PC-3 (cell line): ENCODE results near the gene FBXO31.

Experiments
- EZH2 ChIP-seq: fragments of 300-600 bp; sonication (generic); IDR thresholded peaks from one replicate; pipeline ENCODE4 v1.6.1; 2017; ENCODE audit warnings: antibody characterized with exemption, mild to moderate bottlenecking, low read length; ENCODE audit not compliant: unreplicated experiment
- TF ChIP-seq, protein P1 (sequence below): fragments of 300-600 bp; sonication (generic); conservative IDR thresholded peaks from 2 replicates; pipeline ENCODE4 v1.5.1; 2017; ENCODE audit warnings: antibody characterized with exemption, low read depth, mild to moderate bottlenecking, low read length

DNA sequence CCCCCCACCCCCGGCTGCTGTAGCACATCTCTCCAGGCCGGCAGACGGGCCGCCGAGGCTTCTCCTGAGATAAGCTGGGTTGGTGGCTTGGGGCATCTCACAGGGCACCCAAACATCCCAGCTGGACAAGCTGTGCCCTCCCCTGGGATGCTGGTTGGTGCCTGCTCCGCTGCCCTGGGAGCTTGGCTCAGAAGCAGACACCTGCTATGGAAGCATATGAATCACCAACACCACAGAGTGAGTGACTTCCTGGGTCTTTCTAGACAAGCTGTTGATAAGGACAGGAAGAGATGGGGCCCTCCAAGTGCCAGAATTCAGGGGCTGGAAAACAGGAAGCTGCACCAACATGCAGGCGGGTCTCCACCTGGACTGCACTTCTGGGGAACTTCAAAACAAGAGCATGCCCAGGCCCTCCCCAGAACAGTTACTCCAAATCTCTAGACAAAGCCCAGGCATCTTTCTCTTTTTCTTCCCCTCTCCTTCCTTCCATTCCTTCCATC lies 80.1 kb downstream of the FBXO31 start:
- TF ChIP-seq, protein P1, sequence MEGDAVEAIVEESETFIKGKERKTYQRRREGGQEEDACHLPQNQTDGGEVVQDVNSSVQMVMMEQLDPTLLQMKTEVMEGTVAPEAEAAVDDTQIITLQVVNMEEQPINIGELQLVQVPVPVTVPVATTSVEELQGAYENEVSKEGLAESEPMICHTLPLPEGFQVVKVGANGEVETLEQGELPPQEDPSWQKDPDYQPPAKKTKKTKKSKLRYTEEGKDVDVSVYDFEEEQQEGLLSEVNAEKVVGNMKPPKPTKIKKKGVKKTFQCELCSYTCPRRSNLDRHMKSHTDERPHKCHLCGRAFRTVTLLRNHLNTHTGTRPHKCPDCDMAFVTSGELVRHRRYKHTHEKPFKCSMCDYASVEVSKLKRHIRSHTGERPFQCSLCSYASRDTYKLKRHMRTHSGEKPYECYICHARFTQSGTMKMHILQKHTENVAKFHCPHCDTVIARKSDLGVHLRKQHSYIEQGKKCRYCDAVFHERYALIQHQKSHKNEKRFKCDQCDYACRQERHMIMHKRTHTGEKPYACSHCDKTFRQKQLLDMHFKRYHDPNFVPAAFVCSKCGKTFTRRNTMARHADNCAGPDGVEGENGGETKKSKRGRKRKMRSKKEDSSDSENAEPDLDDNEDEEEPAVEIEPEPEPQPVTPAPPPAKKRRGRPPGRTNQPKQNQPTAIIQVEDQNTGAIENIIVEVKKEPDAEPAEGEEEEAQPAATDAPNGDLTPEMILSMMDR = no peak
- no peak for TF ChIP-seq EZH2
